Hematopoietic multipotent progenitor cell treated with erythropoietin and hydrocortisone succinate and interleukin-3 and kit ligand, for 15 days (in vitro differentiated cells): ENCODE measurements around the gene DOCK2.
"Not testable (repeated sequence)": the region's sequence is repeated elsewhere in the genome, so short reads cannot be mapped to it uniquely, and the experiment has no call there.

ENCODE experiments used
- DNase-seq: peaks from one replicate; pipeline ENCODE4 v3.0.0-alpha.2; 2015; ENCODE audit warnings: low spot score

Gene DOCK2

GRCh38 chr5:170056561-170057267 lies 419.6 kb downstream of the DOCK2 start:
- no peak for DNase-seq

GRCh38 chr5:170057311-170057710 lies 420.2 kb downstream of the DOCK2 start:
- no peak for DNase-seq

- no peak for DNase-seq
These were observed 422.1 kb downstream of the DOCK2 start for GRCh38 chr5:170059221-170059620.

- DNase-seq = no peak
These were observed 430.1 kb downstream of the DOCK2 start for GRCh38 chr5:170067152-170067551.

GRCh38 chr5:170067574-170068170 lies 430.6 kb downstream of the DOCK2 start:
- no peak for DNase-seq

GRCh38 chr5:170069512-170069911 lies 432.4 kb downstream of the DOCK2 start:
- no peak for DNase-seq

- DNase-seq = peak; percentile 22
These were observed 433.7 kb downstream of the DOCK2 start for GRCh38 chr5:170070556-170071412.

GRCh38 chr5:170071748-170072147 lies 434.7 kb downstream of the DOCK2 start:
- no peak for DNase-seq

- DNase-seq = no peak
These were observed 438.6 kb downstream of the DOCK2 start for GRCh38 chr5:170075696-170076095.

GRCh38 chr5:170076211-170076610 lies 439.1 kb downstream of the DOCK2 start:
- DNase-seq = no peak

GRCh38 chr5:170076739-170077138 lies 439.7 kb downstream of the DOCK2 start:
- DNase-seq = no peak

- no peak for DNase-seq
These were observed 440.5 kb downstream of the DOCK2 start for GRCh38 chr5:170077526-170077925.

GRCh38 chr5:170078458-170078857 lies 441.4 kb downstream of the DOCK2 start:
- no peak for DNase-seq

GRCh38 chr5:170078931-170079330 lies 441.9 kb downstream of the DOCK2 start:
- DNase-seq = no peak

- no peak for DNase-seq
These were observed 443.1 kb downstream of the DOCK2 start for GRCh38 chr5:170080217-170080616.

GRCh38 chr5:170080786-170081445 lies 443.8 kb downstream of the DOCK2 start:
- no peak for DNase-seq

- DNase-seq = no peak
These were observed 444.5 kb downstream of the DOCK2 start for GRCh38 chr5:170081616-170082015.

GRCh38 chr5:170082701-170083100 lies 445.6 kb downstream of the DOCK2 start:
- DNase-seq = no peak

GRCh38 chr5:170087168-170087817 lies 450.2 kb downstream of the DOCK2 start:
- no peak for DNase-seq

GRCh38 chr5:170092455-170093101 lies 455.5 kb downstream of the DOCK2 start:
- no peak for DNase-seq

- DNase-seq = not testable (repeated sequence)
These were observed 457.3 kb downstream of the DOCK2 start for GRCh38 chr5:170094329-170094728.
